ENCODE data around the gene SHROOM3. TPM values are rescaled to one million over a fixed set of nuclear protein-coding genes. Genes with fewer than 3 reads are reported as not detected.

The SHROOM3 gene
- total RNA-seq, 1 donor from 2014 or later, result 16.2 TPM

DNA sequence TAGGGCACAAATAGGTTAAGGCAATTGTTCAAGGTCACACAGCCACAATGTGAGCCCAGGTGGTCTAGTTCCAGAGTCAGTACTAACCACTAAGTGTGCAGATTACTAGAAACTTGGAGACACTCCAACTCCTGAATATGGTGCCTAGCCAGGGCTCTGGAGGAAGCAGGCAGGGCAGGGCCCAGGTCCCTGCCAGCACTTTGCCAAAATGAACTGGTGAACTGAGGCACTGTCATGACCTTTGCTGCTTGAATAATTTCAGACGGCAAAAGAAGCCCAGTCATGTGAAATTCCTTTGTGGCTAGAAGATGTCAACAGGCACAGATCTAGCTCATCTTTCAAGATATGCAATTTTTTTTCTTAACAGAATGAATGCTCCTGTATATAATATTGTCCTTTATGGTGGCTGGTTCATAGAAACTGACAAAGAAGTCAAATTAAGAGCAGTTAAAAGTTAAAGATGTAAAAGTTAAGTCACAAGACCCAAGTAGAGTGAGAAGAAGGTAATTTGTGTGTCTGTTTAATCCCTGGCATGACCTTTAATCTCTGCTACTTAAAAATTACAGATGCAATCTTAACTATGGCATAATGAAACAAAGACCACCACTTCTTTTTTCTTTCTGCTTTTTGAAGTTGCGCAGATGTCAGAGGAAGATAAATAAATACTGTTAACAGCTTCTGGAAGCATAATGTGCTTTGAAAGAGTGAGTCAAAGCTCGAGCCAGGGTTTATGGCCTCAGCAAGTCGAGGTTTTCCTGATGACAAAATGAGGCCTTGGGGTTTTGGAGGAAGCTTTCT lies 54.1 kb downstream of the SHROOM3 start:
- intact Hi-C loops (cut with micrococcal nuclease), result no loop called here
- TF ChIP-seq, protein P1, sequence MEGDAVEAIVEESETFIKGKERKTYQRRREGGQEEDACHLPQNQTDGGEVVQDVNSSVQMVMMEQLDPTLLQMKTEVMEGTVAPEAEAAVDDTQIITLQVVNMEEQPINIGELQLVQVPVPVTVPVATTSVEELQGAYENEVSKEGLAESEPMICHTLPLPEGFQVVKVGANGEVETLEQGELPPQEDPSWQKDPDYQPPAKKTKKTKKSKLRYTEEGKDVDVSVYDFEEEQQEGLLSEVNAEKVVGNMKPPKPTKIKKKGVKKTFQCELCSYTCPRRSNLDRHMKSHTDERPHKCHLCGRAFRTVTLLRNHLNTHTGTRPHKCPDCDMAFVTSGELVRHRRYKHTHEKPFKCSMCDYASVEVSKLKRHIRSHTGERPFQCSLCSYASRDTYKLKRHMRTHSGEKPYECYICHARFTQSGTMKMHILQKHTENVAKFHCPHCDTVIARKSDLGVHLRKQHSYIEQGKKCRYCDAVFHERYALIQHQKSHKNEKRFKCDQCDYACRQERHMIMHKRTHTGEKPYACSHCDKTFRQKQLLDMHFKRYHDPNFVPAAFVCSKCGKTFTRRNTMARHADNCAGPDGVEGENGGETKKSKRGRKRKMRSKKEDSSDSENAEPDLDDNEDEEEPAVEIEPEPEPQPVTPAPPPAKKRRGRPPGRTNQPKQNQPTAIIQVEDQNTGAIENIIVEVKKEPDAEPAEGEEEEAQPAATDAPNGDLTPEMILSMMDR (IDR thresholded peaks at IDR 0.05; ENCODE audit: borderline replicate concordance), result no peak

DNA sequence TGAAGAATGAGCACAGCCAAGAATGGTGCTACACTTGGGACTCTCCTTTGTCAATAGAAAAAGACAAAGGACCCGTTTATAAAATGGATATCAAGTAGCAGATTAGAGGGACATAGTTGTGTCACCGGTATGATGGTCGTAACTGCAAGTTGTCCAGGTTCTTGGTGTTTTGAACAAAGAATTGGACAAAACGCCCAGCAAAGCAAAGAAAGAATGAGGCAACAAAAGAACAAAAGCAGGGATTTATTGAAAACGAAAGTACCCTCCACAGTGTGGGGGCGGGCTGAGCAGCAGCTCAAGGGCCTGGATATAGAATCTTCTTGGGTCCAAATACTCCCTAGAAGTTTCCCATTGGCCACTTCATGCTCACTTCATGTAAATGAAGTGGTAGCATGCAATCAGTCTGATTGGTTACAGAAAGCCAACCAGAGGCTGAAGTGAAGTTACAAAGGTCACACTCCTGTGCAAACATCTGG lies 54.7 kb downstream of the SHROOM3 start:
- Histone ChIP-seq H3K27me3 (ENCODE audit: low read depth) (no peaks in the 10 kb centered on the region), H3K27ac (replicated peaks) (no peak overlapping the region), H3K4me1 (peaks cover 3% of the 10 kb centered on the region), H3K9me3 (replicated peaks) (no peaks in the 10 kb centered on the region), H3K36me3 (no peaks in the 10 kb centered on the region), H3K4me3 (no peak overlapping the region)
- DNase-seq, result no peak
- intact Hi-C loops (cut with micrococcal nuclease), result no loop called here
- TF ChIP-seq, protein P1 (IDR thresholded peaks at IDR 0.05; ENCODE audit: borderline replicate concordance), result no peak

More for the DNA sequence above, 54.1 kb downstream of the SHROOM3 start:
- H3K27ac ChIP-seq (replicated peaks), result no peak overlapping the region
- H3K36me3 ChIP-seq, result no peaks in the 10 kb centered on the region
- no peak for DNase-seq
- no peaks in the 10 kb centered on the region for H3K27me3 ChIP-seq (ENCODE audit: low read depth)
- H3K9me3 ChIP-seq (replicated peaks), result no peaks in the 10 kb centered on the region
- peaks cover 3% of the 10 kb centered on the region for H3K4me1 ChIP-seq
- H3K4me3 ChIP-seq, result no peak overlapping the region

DNA sequence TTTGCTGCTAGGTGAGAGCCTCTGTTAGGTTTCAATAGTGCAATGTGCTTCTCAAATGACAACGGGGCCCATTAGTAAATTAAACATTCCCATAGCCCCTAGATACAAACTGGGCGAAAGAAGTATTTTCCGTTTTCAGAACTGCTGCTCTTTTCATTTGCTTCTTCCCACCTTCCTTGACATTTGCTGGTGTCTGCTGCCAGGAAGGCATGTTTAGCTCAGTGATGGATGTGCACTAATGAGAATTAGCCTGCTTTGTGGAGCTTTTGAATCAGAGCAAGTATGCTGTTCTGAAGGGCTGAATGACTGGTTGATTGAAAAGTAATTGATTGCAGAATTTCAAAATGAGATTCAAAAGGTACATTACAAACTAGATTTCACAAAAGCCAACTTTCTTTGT lies 57.0 kb downstream of the SHROOM3 start:
- Histone ChIP-seq H3K27me3 (ENCODE audit: low read depth) (peaks cover 6% of the 10 kb centered on the region), H3K27ac (replicated peaks) (no peak overlapping the region), H3K4me1 (no peaks in the 10 kb centered on the region), H3K36me3 (no peaks in the 10 kb centered on the region), H3K9me3 (replicated peaks) (no peaks in the 10 kb centered on the region), H3K4me3 (no peak overlapping the region)
- intact Hi-C loops (cut with micrococcal nuclease), result no loop called here
- no peak for DNase-seq
- TF ChIP-seq, protein P1 (IDR thresholded peaks at IDR 0.05; ENCODE audit: borderline replicate concordance), result no peak

DNA sequence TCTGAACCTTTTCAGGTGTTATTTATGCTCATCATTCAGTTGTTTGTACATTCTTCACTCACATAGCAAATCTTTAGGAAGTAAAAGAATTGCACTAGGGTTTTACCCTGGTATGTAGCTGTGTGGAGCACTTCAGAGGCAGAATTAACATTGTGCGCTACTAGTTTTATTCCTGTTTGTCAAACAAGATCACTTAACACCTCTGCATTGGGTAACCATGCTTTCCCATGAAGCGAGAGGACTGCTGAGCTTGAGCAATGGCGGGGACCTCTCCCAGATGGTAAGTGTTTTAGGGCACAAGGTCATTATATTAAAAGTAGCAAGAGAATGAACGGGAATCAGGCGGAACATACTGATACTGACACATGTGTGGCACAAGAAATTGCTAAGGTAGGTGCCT lies 59.2 kb downstream of the SHROOM3 start:
- Histone ChIP-seq H3K4me3 (no peak overlapping the region), H3K36me3 (no peaks in the 10 kb centered on the region), H3K4me1 (no peaks in the 10 kb centered on the region), H3K9me3 (replicated peaks) (no peaks in the 10 kb centered on the region), H3K27ac (replicated peaks) (no peak overlapping the region), H3K27me3 (ENCODE audit: low read depth) (peaks cover 6% of the 10 kb centered on the region)
- TF ChIP-seq, protein P1 (IDR thresholded peaks at IDR 0.05; ENCODE audit: borderline replicate concordance), result no peak
- intact Hi-C loops (cut with micrococcal nuclease), result no loop called here
- no peak for DNase-seq

DNA sequence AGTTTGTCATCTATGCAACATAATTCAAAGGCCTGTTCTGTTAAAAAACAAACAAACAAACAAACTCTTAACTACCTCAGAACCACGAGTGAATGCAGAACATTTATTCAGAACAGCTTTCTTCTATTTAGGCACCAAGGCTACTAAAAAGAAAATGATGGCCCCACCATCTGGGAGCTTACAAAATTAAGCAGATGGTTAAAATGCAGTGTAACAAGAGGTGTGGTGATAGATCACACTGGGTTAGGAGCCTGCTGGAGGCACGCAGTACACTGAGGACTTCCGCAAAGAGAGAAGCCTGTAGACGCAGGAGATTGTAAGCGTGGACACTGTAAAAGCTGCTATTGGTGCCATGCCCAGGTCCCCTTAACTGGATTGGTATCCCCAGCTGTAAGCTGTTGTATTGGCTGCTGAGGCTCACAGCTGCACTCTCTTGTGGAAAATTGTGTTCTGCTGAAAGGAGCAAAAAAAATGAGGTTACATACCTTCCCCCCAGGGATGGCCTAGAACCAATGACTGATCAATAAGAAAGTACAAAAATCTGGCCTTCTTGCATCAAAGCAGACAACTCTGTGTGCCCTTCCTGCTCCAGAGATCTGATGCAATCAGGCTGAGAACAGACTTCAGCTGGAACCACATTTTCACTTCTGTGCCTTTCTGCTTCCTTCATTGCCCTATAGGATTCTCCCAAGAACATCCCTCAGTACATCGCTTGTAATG lies 60.0 kb downstream of the SHROOM3 start:
- no peak for DNase-seq
- peaks cover 6% of the 10 kb centered on the region for H3K27me3 ChIP-seq (ENCODE audit: low read depth)
- H3K4me1 ChIP-seq, result no peaks in the 10 kb centered on the region
- intact Hi-C loops (cut with micrococcal nuclease), result no loop called here
- H3K4me3 ChIP-seq, result no peak overlapping the region
- TF ChIP-seq, protein P1 (IDR thresholded peaks at IDR 0.05; ENCODE audit: borderline replicate concordance), result no peak
- H3K9me3 ChIP-seq (replicated peaks), result no peaks in the 10 kb centered on the region
- H3K36me3 ChIP-seq, result no peaks in the 10 kb centered on the region
- H3K27ac ChIP-seq (replicated peaks), result no peak overlapping the region
